HEK293 (cell line): ENCODE results near the gene NR2E3.

Experiments
- KLF8 ChIP-seq: fragments of 450-650 bp; formaldehyde crosslinking; IDR thresholded peaks from 2 replicates; pipeline ENCODE4 v1.5.1; 2016; ENCODE audit warnings: missing biosample characterization, missing genetic modification characterization
- ZBTB21 ChIP-seq: fragments of 450-650 bp; formaldehyde crosslinking; IDR thresholded peaks from 2 replicates; pipeline ENCODE4 v1.5.1; 2017; ENCODE audit warnings: missing biosample characterization, missing genetic modification characterization
- ZNF292 ChIP-seq: fragments of 450-650 bp; formaldehyde crosslinking; IDR thresholded peaks from 2 replicates; pipeline ENCODE4 v1.5.1; 2016; ENCODE audit warnings: low read depth, missing biosample characterization, missing genetic modification characterization, borderline replicate concordance
- ZNF670 ChIP-seq: fragments of 450-650 bp; formaldehyde crosslinking; IDR thresholded peaks from 2 replicates; pipeline ENCODE4 v1.5.1; 2016; ENCODE audit warnings: missing biosample characterization, missing genetic modification characterization, low read depth
- ZSCAN30 ChIP-seq: fragments of 450-650 bp; IDR thresholded peaks from 2 replicates; pipeline ENCODE4 v1.5.1; 2018; ENCODE audit warnings: missing biosample characterization, mild to moderate bottlenecking, missing genetic modification characterization, moderate library complexity
- TF ChIP-seq, protein P1 (sequence below): fragments of 450-650 bp; formaldehyde crosslinking; IDR thresholded peaks from 2 replicates; pipeline ENCODE4 v1.5.1; 2016; ENCODE audit warnings: missing biosample characterization, missing genetic modification characterization
- TF ChIP-seq, protein P2 (sequence below): fragments of 450-650 bp; formaldehyde crosslinking; IDR thresholded peaks from 2 replicates; pipeline ENCODE4 v1.5.1; 2016; ENCODE audit warnings: missing biosample characterization, missing genetic modification characterization
- TF ChIP-seq, protein P3 (sequence below): fragments of 450-650 bp; formaldehyde crosslinking; conservative IDR thresholded peaks from 2 replicates; pipeline ENCODE4 v1.5.1; 2016; ENCODE audit warnings: low read depth, missing biosample characterization, missing genetic modification characterization

DNA sequence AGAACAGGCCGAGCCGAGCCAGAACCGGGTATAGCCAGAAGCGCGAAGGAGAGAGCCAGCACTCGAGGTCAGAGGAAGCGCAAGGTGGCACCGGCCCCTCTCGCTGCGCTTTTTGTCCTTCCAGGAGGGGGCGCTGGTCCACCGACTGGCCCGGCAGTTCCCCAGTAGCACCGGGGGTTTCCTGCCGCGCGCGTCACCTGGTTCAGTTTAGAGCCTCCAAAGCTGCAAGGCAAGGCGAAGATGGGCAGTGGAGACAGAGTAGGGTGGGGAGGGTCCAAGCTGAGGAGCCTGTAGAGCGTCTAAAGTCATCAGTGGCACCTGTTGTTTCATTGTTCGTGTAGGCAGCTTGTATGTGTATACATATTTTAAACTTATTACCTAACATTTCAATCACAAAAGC is 7.6 kb upstream of the NR2E3 start:
- TF ChIP-seq ZSCAN30 (tag by site-specific recombination) (no peak), ZNF670 (tag by site-specific recombination) (no peak), ZBTB21 (no peak), ZNF292 (tag by site-specific recombination) (no peak), KLF8 (tag by site-specific recombination) (no peak)
- TF ChIP-seq, protein P1, sequence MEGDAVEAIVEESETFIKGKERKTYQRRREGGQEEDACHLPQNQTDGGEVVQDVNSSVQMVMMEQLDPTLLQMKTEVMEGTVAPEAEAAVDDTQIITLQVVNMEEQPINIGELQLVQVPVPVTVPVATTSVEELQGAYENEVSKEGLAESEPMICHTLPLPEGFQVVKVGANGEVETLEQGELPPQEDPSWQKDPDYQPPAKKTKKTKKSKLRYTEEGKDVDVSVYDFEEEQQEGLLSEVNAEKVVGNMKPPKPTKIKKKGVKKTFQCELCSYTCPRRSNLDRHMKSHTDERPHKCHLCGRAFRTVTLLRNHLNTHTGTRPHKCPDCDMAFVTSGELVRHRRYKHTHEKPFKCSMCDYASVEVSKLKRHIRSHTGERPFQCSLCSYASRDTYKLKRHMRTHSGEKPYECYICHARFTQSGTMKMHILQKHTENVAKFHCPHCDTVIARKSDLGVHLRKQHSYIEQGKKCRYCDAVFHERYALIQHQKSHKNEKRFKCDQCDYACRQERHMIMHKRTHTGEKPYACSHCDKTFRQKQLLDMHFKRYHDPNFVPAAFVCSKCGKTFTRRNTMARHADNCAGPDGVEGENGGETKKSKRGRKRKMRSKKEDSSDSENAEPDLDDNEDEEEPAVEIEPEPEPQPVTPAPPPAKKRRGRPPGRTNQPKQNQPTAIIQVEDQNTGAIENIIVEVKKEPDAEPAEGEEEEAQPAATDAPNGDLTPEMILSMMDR (tag by site-specific recombination): peak; percentile 41; the same call in 1 of the 2 replicates
- TF ChIP-seq, protein P2, sequence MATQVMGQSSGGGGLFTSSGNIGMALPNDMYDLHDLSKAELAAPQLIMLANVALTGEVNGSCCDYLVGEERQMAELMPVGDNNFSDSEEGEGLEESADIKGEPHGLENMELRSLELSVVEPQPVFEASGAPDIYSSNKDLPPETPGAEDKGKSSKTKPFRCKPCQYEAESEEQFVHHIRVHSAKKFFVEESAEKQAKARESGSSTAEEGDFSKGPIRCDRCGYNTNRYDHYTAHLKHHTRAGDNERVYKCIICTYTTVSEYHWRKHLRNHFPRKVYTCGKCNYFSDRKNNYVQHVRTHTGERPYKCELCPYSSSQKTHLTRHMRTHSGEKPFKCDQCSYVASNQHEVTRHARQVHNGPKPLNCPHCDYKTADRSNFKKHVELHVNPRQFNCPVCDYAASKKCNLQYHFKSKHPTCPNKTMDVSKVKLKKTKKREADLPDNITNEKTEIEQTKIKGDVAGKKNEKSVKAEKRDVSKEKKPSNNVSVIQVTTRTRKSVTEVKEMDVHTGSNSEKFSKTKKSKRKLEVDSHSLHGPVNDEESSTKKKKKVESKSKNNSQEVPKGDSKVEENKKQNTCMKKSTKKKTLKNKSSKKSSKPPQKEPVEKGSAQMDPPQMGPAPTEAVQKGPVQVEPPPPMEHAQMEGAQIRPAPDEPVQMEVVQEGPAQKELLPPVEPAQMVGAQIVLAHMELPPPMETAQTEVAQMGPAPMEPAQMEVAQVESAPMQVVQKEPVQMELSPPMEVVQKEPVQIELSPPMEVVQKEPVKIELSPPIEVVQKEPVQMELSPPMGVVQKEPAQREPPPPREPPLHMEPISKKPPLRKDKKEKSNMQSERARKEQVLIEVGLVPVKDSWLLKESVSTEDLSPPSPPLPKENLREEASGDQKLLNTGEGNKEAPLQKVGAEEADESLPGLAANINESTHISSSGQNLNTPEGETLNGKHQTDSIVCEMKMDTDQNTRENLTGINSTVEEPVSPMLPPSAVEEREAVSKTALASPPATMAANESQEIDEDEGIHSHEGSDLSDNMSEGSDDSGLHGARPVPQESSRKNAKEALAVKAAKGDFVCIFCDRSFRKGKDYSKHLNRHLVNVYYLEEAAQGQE (tag by site-specific recombination): no peak
- TF ChIP-seq, protein P3, sequence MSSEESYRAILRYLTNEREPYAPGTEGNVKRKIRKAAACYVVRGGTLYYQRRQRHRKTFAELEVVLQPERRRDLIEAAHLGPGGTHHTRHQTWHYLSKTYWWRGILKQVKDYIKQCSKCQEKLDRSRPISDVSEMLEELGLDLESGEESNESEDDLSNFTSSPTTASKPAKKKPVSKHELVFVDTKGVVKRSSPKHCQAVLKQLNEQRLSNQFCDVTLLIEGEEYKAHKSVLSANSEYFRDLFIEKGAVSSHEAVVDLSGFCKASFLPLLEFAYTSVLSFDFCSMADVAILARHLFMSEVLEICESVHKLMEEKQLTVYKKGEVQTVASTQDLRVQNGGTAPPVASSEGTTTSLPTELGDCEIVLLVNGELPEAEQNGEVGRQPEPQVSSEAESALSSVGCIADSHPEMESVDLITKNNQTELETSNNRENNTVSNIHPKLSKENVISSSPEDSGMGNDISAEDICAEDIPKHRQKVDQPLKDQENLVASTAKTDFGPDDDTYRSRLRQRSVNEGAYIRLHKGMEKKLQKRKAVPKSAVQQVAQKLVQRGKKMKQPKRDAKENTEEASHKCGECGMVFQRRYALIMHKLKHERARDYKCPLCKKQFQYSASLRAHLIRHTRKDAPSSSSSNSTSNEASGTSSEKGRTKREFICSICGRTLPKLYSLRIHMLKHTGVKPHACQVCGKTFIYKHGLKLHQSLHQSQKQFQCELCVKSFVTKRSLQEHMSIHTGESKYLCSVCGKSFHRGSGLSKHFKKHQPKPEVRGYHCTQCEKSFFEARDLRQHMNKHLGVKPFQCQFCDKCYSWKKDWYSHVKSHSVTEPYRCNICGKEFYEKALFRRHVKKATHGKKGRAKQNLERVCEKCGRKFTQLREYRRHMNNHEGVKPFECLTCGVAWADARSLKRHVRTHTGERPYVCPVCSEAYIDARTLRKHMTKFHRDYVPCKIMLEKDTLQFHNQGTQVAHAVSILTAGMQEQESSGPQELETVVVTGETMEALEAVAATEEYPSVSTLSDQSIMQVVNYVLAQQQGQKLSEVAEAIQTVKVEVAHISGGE: no peak
